IPS DF 19.7 (cell line): ENCODE measurements around the gene DDX6.
"Not testable (repeated sequence)": the region's sequence is repeated elsewhere in the genome, so short reads cannot be mapped to it uniquely, and the experiment has no call there.

Experiments used
- DNase-seq: peaks from one replicate; pipeline ENCODE4 v3.0.0-alpha.2; 2013; ENCODE audit warnings: low read depth, low spot score

Gene DDX6, protein sequence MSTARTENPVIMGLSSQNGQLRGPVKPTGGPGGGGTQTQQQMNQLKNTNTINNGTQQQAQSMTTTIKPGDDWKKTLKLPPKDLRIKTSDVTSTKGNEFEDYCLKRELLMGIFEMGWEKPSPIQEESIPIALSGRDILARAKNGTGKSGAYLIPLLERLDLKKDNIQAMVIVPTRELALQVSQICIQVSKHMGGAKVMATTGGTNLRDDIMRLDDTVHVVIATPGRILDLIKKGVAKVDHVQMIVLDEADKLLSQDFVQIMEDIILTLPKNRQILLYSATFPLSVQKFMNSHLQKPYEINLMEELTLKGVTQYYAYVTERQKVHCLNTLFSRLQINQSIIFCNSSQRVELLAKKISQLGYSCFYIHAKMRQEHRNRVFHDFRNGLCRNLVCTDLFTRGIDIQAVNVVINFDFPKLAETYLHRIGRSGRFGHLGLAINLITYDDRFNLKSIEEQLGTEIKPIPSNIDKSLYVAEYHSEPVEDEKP

DNA sequence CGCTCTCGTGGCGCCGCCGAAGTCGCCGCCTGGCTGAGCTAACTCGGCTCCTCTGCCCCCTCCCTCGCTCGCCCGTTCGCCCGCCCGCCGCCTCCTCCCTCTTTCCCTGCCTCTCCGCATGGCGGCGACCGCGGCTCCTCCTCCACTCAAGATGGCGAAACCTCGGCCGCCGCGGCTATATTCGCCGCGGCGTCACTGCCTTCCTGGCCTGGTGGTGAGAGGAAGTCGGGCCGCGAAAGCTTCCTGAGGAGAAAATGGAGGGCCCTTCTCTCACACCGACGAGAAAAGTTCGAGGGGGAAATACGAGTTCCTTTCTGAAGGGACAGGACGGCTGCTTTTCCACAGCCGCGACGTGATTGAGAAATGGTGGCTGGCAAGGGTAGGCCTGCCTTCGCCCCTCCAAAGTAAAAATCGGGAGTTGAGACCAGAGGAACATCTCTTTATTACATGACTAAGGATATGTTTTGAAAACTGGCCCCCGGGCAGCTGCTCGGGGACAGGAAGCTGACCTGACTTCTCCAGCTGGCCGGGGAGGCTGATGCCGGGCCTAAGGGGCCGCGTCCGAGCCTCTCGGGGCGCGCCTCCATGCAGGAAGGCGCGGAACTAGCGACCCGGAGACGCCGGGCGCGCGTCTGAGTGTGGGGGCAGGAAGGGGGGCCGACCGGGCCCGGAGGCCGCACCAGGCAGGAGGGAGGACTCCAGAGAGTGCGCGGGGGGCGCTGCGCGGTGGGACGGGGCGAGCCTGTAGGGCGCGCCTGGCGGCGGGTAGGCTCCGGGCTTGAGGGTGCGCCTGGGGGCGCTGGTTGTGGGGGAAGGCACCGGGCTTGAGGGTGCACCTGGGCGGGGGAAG is at the start of gene DDX6:
Gene DDX6 (minus strand): TSS at position 54 of the 850 bp plus-strand sequence. CDS start 4,913 bp downstream, outside the sequence.
- DNase-seq = no peak

DNA sequence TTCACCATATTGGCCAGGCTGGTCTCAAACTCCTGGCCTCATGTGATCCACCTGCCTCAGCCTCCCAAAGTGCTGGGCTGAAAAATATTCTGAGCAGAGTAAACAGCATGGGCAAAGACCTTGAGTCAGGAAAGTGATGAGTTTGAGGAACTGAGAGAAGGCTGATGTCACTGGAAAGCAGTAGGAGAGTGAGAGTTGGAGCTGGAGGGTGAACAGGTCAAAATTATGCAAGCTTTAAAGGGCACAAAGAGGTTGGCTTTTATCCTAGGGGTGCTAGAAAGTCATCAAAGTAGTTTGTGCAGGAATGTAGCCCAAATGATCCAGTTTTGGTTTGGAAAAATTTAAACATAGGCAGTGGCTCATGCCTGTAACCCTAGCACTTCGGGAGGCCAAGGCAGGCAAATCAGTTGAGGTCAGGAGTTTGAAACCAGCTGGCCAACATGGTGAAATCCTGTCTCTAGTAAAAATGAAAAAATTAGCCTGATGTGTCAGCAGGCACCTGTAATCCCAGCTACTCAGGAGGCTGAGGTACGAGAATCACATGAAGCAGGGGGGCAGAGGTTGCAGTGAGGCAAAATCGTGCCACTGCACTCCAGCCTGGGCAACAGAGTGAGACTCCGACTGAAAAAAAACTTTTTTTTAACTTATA is 48.1 kb upstream of the DDX6 start:
- DNase-seq = no peak

DNA sequence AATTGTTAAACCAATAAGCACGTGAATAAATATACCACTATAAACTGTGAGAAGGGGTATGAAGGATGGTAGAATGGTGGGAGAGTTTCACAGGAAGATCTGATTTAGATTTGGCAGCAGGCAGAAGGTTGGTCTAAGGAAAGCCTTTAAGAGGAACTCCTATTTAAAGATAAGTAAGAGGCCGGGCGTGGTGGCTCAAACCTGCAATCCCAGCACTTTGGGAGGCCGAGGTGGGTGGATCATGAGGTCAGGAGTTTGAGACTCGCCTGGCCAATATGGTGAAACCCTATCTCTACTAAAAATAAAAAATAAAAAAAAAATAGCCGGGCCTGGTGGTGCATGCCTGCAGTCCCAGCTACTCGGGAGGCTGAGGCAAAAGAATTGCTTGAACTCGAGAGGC is 46.9 kb upstream of the DDX6 start:
- no peak for DNase-seq

DNA sequence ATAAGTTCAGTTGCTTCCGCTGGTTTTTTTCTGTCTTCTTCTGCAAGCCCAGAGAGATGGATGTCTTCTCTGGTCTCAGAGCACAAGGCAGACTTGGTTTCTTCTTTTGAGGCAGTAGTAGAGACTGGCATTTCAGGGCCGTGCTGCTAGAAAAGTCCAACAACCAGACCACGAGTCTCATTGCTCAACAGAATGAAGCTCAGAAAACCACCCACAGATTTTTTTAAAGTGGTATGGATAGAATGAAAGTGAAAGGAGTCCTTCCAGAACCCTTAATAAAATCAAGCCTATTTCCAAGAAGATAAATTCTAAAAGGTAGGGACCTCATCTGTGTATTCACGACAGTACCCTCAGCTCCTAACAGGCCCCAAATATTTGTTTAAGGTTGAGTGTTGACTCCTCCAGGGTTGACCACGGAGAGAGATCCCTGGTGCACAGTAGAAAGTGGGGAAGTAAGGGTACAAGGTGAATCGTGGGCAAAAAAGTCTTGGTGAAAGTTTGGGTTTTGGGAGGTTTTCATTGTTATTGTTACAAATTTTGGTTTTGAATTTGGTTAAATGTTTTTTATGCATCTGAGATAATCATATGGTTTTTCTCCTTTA is 43.6 kb upstream of the DDX6 start:
- DNase-seq = no peak

DNA sequence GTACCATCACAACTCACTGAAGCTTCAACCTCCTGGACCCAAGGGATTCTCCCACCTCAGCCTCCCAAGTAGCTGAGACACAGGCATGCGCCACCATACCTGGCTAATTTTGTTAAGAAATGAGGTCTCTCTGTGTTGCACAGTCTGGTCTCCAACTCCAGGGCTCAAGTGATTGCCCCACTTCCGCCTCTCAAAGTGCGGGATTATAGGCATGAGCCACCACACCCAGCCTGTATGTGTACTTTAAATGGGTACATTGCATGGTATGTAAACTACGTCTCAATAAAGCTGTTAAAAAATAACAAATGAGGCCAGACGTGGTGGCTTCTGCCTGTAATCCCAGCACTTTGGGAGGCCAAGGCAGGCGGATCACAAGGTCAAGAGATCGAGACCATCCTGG is 36.2 kb upstream of the DDX6 start:
- no peak for DNase-seq

DNA sequence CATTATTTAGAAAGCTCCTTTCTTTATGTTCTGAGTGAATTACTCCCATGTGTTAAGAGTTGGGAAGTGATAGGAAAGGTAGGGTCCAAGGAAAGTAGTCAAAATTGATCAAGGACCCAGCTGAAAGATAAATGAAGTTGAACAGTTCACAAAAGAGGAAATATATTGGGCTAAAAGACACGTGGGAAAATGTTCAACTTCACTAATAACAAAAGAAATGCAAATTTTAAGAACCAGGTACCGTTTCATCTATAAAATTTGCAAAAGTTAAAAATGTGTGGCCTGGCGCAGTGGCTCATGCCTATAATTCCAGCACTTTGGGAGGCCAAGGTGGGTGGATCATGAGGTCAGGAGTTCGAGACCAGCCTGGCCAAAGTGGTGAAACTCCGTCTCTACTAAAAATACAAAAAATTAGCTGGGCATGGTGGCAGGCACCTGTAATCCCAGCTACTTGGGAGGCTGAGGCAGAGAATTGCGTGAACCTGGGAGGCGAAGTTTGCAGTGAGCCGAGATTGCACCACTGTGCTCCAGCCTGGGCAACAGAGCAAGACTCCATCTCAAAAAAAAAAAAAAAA is 32.1 kb upstream of the DDX6 start:
- DNase-seq = not testable (repeated sequence)

DNA sequence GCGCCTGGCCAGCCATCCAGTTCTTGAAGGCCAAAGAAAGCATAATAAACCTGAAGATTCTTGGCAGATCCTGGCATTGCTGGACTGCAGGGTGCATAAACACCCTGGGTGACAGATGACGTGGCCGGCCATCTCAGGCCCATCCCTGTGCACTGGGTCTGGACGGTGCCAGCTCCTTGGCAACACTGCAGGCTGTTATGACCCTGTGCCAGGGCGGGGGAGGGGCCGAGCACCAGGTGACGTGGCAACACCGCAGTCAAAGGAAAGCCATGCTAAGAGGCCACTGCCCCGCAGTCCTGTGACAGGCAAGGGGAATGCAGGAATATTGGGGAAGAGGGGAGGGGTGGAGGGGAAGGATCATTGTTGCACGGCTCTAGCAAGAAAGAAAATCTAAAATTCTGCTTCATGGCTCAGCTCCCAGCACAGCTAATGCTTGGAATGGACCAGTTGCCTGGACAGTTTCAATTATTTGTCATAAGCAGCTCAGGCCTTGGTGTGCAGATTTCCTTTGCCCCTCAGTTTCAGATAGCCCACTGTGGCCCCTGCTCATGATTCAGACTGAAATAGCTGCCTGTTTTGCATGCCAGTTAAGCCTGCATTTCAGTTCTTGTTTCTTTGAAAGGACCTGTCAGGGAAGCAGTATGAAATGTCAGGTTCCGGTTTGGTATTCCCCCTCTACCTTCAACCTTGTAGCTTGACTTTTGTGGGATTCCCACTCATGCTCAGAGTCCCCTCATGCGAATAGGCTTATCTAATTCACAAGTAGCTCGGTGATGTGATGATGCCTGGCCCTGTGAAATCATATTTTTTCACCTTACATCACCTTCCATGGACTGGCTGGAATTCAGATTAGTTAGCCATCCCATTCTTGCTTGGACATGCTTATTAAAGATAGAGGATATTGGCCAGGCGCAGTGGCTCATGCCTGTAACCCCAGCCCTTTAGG is 29.7 kb upstream of the DDX6 start:
- DNase-seq = no peak

DNA sequence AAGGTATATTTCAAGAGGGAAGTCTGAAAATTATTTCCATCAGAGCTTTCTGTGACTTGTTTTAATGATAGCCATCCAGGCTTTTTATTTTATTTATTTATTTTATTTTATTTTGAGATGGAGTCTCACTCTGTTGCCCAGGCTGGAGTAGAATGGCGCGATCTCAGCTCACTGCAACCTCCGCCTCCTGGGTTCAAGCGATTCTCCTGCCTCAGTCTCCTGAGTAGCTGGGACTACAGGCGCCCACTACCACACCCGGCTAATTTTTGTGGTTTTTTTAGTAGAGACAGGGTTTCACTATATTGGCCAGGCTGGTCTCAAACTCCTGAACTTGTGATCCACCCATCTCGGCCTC is 29.0 kb upstream of the DDX6 start:
- not testable (repeated sequence) for DNase-seq

DNA sequence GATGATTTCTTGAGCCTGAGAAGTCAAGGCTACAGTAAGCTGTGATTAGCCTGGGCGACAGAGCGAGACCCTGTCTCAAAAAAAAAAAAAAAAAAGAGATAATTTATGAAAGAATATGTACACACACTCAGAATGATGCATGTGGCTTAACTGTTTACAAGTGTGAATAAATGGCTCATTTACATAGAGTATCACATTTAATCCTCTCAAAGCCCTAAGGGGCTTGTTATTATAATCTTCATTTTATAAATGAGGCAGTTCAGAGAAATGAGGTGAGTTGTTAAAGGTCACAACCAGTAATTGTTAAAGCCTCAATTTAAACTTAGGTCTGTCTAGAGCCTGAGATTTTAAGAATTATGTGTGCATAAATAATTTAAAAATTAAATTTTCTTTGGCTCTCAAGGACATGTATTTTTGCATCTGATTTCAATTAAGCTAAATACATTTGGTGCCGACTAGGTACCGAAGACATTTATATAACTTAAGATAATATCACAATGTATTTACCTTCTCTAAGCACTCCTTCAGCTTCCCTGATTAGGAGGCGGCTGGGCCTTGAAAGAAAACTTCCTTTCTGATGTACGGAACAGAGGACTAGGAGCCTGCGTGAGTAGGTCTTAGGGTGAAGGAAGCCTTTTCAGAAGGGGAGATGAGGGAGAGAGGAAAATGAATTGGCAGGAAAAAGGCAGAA is 28.5 kb upstream of the DDX6 start:
- no peak for DNase-seq

DNA sequence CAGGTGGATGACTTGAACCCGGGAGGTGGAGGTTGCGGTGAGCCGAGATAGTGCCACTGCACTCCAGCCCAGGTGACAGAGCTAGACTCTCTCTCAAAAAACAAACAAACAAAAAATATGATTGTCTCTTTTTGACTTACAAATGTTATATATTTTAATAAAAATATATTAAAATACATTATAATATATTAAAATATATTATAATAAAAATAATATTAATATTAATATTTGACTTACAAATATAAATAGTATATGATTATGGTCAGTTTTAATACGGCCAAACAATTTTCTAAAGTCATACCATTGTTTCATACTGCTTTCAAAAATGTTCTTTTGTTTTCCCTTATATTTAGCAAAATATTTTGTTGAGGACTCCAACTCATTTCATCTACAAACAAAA is 27.2 kb upstream of the DDX6 start:
- DNase-seq = no peak

DNA sequence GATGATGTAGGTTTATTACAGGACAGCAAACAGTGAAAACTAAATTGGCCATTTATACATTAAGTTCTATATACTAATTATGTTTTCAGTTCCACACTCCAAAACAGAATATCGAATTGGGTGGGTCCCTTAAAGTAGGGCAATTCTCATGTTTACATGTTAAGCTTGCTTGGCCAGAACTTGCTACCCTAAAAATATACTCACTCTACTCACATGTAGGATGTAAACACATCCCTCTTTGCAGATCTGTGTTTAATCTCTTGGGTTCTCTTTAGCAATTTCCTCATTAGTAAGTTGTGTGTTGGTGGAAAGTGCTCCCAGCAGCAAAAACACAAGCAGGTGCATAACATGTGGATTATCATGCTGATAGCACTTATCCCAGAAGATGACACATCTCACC is 22.6 kb upstream of the DDX6 start:
- DNase-seq = no peak

DNA sequence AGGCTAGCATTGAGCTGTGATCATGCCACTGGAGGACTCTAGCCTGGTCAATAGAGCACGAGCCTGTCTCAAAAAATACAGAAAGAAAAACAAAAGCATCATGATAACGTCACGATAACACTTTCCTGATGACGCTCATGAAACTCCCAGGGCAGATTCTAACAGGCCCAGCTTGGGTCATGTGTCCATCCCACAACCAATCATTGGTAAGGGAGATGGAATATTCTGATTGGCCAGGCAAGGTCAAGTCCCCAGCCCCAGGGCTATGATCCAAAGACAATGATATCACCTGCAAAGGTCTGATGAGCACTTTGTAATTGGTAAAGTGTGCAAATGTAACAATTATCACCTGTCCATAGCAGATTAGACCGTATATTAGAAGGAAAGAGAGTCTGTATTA is 21.5 kb upstream of the DDX6 start:
- no peak for DNase-seq

DNA sequence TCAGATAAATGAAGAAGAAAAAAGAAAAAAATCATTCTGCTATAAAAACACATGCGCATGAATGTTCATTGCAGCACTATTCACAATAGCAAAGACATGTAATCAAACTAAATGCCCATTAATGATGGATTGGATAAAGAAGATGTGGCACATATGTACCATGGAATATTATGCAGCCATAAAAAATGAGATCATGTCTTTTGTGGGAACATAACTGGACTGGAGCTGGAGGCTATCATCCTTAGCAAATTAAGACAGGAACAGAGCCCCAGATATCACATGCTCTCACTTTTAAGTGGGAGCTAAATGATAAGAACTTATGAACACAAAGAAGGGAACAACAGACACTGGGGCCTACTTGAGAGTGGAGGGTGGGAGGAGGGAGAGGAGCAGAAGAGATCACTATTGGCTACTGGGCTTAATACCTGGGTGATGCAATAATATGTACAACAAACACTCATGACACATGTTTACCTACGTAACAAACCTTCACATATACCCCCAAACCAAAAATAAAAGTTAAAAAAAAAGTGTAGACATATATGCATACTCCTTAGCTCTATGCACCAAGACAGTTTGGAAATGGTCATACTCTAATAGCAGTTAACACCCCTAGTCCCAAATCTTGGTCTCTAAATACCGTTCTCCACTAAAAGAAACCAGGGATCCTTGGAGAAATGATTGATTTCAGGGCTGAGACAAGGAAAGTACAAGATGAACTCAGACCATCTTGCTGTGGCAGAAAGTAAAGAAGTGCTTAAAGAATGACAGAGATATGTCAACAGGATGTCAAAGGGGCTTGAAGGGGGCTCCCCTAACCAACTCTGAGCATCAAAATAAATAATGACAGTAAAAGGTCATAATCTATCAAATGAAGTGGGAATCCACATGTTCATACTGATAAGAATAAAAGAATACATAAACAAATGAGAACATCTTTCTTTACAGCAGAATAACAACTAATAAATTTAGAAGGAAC is 17.1 kb upstream of the DDX6 start:
- DNase-seq = no peak

DNA sequence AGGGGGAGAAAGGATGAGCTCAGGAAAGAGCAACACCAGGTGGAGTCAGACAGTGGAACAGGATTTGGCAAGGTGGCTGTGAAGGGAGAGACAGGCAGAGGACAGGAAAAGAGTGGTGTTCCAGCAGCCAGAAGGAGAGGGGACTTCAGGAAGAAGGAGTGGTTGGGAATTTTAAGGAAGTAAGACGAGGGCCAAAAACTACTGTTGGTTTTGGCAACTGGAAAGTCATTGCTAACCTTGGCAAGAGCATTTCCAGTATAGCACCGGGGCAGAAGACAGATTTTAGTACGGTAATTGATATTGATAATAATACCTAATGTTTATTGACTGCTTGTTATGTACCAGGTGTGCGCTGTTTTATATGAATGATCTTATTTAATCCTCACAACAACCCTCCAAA is 15.4 kb upstream of the DDX6 start:
- no peak for DNase-seq

DNA sequence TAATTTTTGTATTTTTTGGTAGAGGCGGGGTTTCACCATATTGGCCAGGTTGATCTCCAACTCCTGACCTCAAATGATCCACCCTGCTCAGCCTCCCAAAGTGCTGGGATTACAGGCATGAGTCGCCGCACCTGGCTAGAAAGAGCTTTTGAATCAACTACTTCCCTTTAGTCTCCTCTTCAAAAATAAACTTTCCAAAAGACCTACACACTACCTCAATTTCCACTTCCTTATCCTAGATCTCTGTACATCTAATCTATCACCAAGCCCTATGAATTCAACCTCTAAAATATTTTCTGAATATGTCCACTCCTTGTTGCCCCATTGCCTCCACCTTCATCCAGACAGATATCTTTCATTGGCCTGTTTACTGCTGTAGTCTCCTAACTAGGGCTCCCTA is 13.1 kb upstream of the DDX6 start:
- DNase-seq = no peak

DNA sequence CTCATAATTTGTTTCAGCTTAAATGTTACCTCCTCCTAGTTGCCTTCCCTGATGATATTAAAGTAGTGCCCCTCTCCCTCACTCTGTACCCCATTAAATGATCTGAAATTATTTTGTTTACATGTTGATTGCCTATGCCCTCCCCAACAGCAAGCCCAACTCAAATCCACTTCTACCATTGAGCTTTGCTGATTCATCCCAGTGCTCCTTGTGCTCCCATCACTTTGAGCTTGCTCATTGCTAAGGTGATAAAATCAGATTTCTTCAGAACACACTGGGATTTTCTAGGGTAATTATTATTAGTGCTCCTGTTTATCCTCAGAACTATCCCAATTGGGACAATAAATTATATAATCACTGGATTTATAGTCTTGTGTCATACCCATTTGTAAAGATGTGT is 8.4 kb upstream of the DDX6 start:
- DNase-seq = no peak

DNA sequence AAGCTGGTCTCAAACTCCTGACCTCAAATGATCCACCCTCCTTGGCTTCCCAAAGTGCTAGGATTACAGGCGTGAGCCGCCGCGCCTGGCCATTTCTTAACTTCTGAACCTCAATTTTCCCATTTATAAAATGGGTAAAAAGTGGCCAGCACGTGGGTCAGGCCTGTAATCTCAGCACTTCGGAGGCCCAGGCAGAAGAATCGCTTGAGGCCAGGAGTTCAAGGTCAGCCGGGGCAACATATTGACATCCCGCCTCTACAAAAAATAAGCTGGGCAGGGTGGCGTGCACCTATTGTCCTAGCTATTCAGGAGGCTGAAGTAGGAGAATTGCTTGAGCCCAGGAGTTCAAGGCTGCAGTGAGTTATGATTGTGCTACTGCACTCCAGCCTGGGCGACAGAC is 6.5 kb upstream of the DDX6 start:
- no peak for DNase-seq

DNA sequence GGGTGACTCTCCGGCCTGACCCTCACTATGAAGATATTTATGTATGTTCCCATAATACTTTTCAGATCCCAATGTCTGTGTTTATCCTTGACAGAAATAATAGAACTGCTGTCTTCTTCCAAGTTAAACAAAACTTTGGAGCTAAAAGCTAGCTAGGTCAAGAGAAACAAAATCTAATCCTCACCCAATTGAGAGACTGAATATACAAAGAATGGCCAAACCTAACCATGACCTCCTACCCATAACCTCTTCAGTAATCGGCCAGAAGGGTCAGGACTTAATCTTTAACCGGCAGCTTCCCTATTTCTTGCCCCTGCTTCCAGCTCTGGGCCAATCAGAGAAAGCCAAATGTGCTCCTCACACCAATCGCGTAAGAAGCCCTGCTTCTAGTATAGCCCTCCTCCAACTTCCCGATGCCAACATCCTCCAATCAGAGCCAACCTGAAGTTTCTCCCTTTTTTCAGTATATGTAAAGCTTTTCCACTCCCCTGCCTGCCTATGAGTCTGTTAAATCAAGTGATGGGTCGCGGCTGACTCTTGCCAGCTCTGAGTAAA is 1.7 kb upstream of the DDX6 start:
- DNase-seq = peak; percentile 95
